Stimulated activated CD4-positive, alpha-beta T cell treated with anti-CD3 and anti-CD28 coated beads, TNF-alpha, amount 100 ng/mL, for 1 hour (primary cell): ENCODE results near the gene ATP2C2.

Experiments used
- DNase-seq, 3 donors: peaks; one replicate each; pipeline ENCODE4 v3.0.0-alpha.2; 2020; ENCODE audit warnings: low read depth in 3 of 3, low spot score in 1 of 3

ATP2C2 gene

GRCh38 chr16:84509032-84509950 lies 141.0 kb downstream of the ATP2C2 start:
- DNase-seq, result no peak

- peak; percentile 61 to 80 (median 76) for DNase-seq
These were observed 143.0 kb downstream of the ATP2C2 start for GRCh38 chr16:84511180-84511800.

GRCh38 chr16:84511831-84512230 lies 143.5 kb downstream of the ATP2C2 start:
- no peak for DNase-seq

GRCh38 chr16:84513123-84513522 lies 144.8 kb downstream of the ATP2C2 start:
- no peak for DNase-seq

- no peak for DNase-seq
These were observed 145.3 kb downstream of the ATP2C2 start for GRCh38 chr16:84513666-84514065.
